CD14-positive monocyte (primary cell): ENCODE data around the gene IFIT5. TPM values are rescaled to one million over a fixed set of nuclear protein-coding genes. Genes with fewer than 3 reads are reported as not detected.

Experiments used
- DNase-seq, 3 donors: peaks; one replicate each; pipeline ENCODE4 v3.0.0-alpha.2; 2011 to 2022
- H2AFZ ChIP-seq: 2 replicates; pipeline ENCODE4 v1.6.0; 2012; ENCODE audit warnings: mild to moderate bottlenecking, low read depth, low read length, inconsistent platforms; ENCODE audit not compliant: insufficient read depth, poor library complexity, severe bottlenecking
- H3K27ac ChIP-seq, 2 donors: 1 replicate in 1 of 2; 2 replicates in 1 of 2; pipeline ENCODE4 v1.5.1; 2012 to 2013; ENCODE audit warnings: low read length in 2 of 2, control low read depth in 1 of 2, inconsistent platforms in 1 of 2, low read depth in 1 of 2, mild to moderate bottlenecking in 1 of 2
- H3K27me3 ChIP-seq, 2 donors: one replicate each; pipeline versions ENCODE4 v1.6.0 to v1.6.1; 2011 to 2013; ENCODE audit warnings: low read length in 2 of 2; ENCODE audit not compliant: control insufficient read depth in 2 of 2, insufficient read depth in 2 of 2
- H3K36me3 ChIP-seq, 2 donors: replicated peaks in 1 of 2; 1 replicate in 1 of 2; 2 replicates in 1 of 2; pipeline versions ENCODE4 v1.5.1 to v1.6.1; 2012 to 2013; ENCODE audit warnings: low read length in 2 of 2, control low read depth in 1 of 2, inconsistent platforms in 1 of 2, mild to moderate bottlenecking in 1 of 2; ENCODE audit not compliant: insufficient read depth in 2 of 2, control insufficient read depth in 1 of 2
- H3K4me1 ChIP-seq, 2 donors: 1 replicate in 1 of 2; 2 replicates in 1 of 2; pipeline versions ENCODE4 v1.5.1 to v1.6.1; 2012 to 2013; ENCODE audit warnings: low read length in 2 of 2, control low read depth in 1 of 2, inconsistent platforms in 1 of 2, mild to moderate bottlenecking in 1 of 2, moderate library complexity in 1 of 2; ENCODE audit not compliant: insufficient read depth in 2 of 2, control insufficient read depth in 1 of 2
- H3K4me2 ChIP-seq: replicated peaks from 2 replicates; pipeline ENCODE3; 2012; ENCODE audit warnings: low read length, moderate library complexity, mild to moderate bottlenecking; ENCODE audit not compliant: poor library complexity, severe bottlenecking; ENCODE audit errors: extremely low read depth
- H3K4me3 ChIP-seq, 3 experiments: fragments of 200-600 bp in 1 of 3; sonication (generic) in 1 of 3; replicated peaks in 1 of 3; 1 replicate in 2 of 3; 2 replicates in 1 of 3; pipeline ENCODE4 v1.5.1; 2011 to 2013; ENCODE audit warnings: low read length in 3 of 3, mild to moderate bottlenecking in 3 of 3, control low read depth in 2 of 3, low read depth in 2 of 3, inconsistent platforms in 1 of 3, moderate library complexity in 1 of 3
- H3K79me2 ChIP-seq: 2 replicates; pipeline ENCODE4 v1.6.0; 2012; ENCODE audit warnings: mild to moderate bottlenecking, control low read depth, inconsistent platforms, low read length, moderate library complexity; ENCODE audit not compliant: insufficient read depth
- H3K9ac ChIP-seq: 2 replicates; pipeline ENCODE4 v1.6.0; 2017; ENCODE audit warnings: low read length, mild to moderate bottlenecking; ENCODE audit not compliant: insufficient read depth, poor library complexity, severe bottlenecking
- H3K9me3 ChIP-seq, 2 donors: replicated peaks in 1 of 2; 1 replicate in 1 of 2; 2 replicates in 1 of 2; pipeline versions ENCODE4 v1.5.1 to v1.6.1; 2012 to 2013; ENCODE audit warnings: low read length in 2 of 2, control low read depth in 1 of 2; ENCODE audit not compliant: control insufficient read depth in 1 of 2, insufficient read depth in 1 of 2
- H4K20me1 ChIP-seq: 2 replicates; pipeline ENCODE4 v1.6.0; 2012; ENCODE audit warnings: mild to moderate bottlenecking, low read length, control low read depth, moderate library complexity; ENCODE audit not compliant: insufficient read depth
- H3K27ac Mint-ChIP-seq, 7 donors: one replicate each; pipeline ENCODE4 v1.8.0; 2020; ENCODE audit warnings: mild to moderate bottlenecking in 7 of 7, mixed read lengths in 7 of 7, moderate library complexity in 6 of 7, inconsistent platforms in 2 of 7
- H3K27me3 Mint-ChIP-seq, 3 donors: one replicate each; pipeline ENCODE4 v1.8.0; 2021 to 2022; ENCODE audit warnings: low read depth in 3 of 3, mild to moderate bottlenecking in 3 of 3, mixed read lengths in 3 of 3, moderate library complexity in 3 of 3, inconsistent platforms in 1 of 3
- H3K36me3 Mint-ChIP-seq, 2 donors: one replicate each; pipeline ENCODE4 v1.8.0; 2020; ENCODE audit warnings: mixed read lengths in 2 of 2, inconsistent platforms in 1 of 2, mild to moderate bottlenecking in 1 of 2
- H3K4me1 Mint-ChIP-seq: one replicate; pipeline ENCODE4 v1.8.0; 2020; ENCODE audit warnings: mild to moderate bottlenecking, mixed read lengths
- H3K4me3 Mint-ChIP-seq, 2 donors: one replicate each; pipeline ENCODE4 v1.8.0; 2020; ENCODE audit warnings: mild to moderate bottlenecking in 2 of 2, mixed read lengths in 2 of 2, moderate library complexity in 1 of 2
- H3K9me3 Mint-ChIP-seq, 7 donors: one replicate each; pipeline ENCODE4 v1.8.0; 2020 to 2022; ENCODE audit warnings: mixed read lengths in 7 of 7, mild to moderate bottlenecking in 6 of 7, moderate library complexity in 6 of 7, inconsistent platforms in 2 of 7
- WGBS: methylation state at CpG from one replicate; pipeline ENCODE4 v1.1.5; 2013; ENCODE audit warnings: missing lambda C conversion rate; ENCODE audit not compliant: insufficient coverage; 5-methylcytosine and 5-hydroxymethylcytosine counted together
- intact Hi-C, 2 donors: fragments of 100-400 bp; cut with micrococcal nuclease; formaldehyde crosslinking; loops; one replicate each; pipeline versions ENCODE4 v1.15.0 to v1.15.1; 2023
- polyA plus RNA-seq, 3 donors: library from polyadenylated mRNA; depleted of rRNA in 1 of 3; unstranded in 2 of 3; stranded (reverse) in 1 of 3; fragments of 300-500 nt in 2 of 3; fragments of >200 nt in 1 of 3; fragmentation: Illumina TruSeq in 2 of 3; gene quantifications; 1 replicate in 2 of 3; 2 replicates in 1 of 3; pipeline ENCODE4 v1.2.3, GENCODE V29; 2012 to 2021
- TF ChIP-seq, protein P1 (sequence below): fragments of 200-600 bp; IDR thresholded peaks from one replicate; pipeline ENCODE4 v1.8.0; 2022; ENCODE audit warnings: antibody characterized with exemption, mild to moderate bottlenecking

Gene IFIT5
- polyA plus RNA-seq, 3 donors, result 2.4 to 8.0 (median 5.8) TPM

- no peak overlapping the region for H3K4me2 ChIP-seq
- H4K20me1 ChIP-seq, result no peaks in the 10 kb centered on the region
- H3K27ac Mint-ChIP-seq, result no peak overlapping the region
- H2AFZ ChIP-seq, result no peak overlapping the region
- no peak overlapping the region for H3K4me3 ChIP-seq
- H3K9me3 Mint-ChIP-seq, result peaks cover 0 to 1% (median 0%) of the 10 kb centered on the region in 7 donors
- no peak overlapping the region for H3K9ac ChIP-seq
- no peaks in the 10 kb centered on the region for H3K27me3 ChIP-seq
- no peak overlapping the region for H3K4me3 Mint-ChIP-seq
- no peaks in the 10 kb centered on the region for H3K36me3 Mint-ChIP-seq
- TF ChIP-seq, protein P1, sequence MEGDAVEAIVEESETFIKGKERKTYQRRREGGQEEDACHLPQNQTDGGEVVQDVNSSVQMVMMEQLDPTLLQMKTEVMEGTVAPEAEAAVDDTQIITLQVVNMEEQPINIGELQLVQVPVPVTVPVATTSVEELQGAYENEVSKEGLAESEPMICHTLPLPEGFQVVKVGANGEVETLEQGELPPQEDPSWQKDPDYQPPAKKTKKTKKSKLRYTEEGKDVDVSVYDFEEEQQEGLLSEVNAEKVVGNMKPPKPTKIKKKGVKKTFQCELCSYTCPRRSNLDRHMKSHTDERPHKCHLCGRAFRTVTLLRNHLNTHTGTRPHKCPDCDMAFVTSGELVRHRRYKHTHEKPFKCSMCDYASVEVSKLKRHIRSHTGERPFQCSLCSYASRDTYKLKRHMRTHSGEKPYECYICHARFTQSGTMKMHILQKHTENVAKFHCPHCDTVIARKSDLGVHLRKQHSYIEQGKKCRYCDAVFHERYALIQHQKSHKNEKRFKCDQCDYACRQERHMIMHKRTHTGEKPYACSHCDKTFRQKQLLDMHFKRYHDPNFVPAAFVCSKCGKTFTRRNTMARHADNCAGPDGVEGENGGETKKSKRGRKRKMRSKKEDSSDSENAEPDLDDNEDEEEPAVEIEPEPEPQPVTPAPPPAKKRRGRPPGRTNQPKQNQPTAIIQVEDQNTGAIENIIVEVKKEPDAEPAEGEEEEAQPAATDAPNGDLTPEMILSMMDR, result no peak
- DNase-seq, result no peak
- peaks cover 12% of the 10 kb centered on the region for H3K4me1 Mint-ChIP-seq
- no CpG with 5 or more reads among the region's 1 CpG for WGBS
- peaks cover 0 to 7% (median 3%) of the 10 kb centered on the region in 3 donors for H3K27me3 Mint-ChIP-seq
- no peaks in the 10 kb centered on the region for H3K9me3 ChIP-seq
- intact Hi-C loops, result no loop called here
- H3K4me1 ChIP-seq, result peaks cover 5 to 8% of the 10 kb centered on the region in 2 donors
- H3K27ac ChIP-seq, result no peak overlapping the region
- no peaks in the 10 kb centered on the region for H3K79me2 ChIP-seq
- H3K36me3 ChIP-seq, result no peaks in the 10 kb centered on the region
Measured at GRCh38 chr10:89458784-89459183, 44.4 kb downstream of the IFIT5 start.

DNA sequence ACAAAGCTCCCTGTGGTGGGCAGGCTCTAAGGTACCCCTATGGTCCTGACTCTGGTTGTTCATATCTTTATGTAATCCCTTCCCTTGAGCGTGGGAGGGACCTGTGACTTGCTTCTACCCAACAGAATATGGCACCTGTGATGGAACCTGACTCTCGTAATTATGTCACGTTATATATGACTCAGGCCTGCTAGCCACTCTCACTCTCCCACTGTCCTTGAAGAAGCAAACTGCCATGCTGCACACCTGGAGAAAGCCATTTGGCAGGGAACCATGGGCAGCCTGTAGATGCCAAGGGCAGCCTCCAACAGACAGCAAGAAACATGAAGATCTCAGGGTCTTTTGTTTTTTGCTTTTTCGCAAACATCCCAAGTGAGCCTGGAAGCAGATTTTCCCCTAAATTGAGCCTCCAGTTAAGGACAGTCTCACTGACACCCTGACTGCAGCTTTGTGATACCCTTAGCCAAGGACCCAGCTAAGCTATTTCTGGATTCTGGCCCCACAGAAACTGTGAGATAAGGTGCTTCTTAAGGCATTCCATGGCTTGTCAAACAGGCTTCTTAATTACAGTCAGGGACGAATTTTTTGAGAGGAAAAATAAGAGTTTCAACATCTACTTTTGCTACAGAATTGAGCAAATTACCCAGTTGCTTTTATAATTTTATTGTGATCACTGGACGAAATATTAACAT is 49.6 kb downstream of the IFIT5 start:
- intact Hi-C loops, result no loop called here
- H2AFZ ChIP-seq, result no peak overlapping the region
- Mint-ChIP-seq H3K9me3 (no peaks in the 10 kb centered on the region), H3K4me1 (no peaks in the 10 kb centered on the region), H3K27ac (no peak overlapping the region), H3K36me3 (no peaks in the 10 kb centered on the region), H3K4me3 (no peak overlapping the region), H3K27me3 (peaks cover 3 to 5% (median 3%) of the 10 kb centered on the region in 3 donors)
- no peak overlapping the region for H3K4me3 ChIP-seq
- 91% methylated on average over 4 of the region's 6 CpGs for WGBS
- H4K20me1 ChIP-seq, result no peaks in the 10 kb centered on the region
- H3K9ac ChIP-seq, result no peak overlapping the region
- H3K79me2 ChIP-seq, result no peaks in the 10 kb centered on the region
- H3K4me1 ChIP-seq, result no peaks in the 10 kb centered on the region
- no peak for DNase-seq
- H3K9me3 ChIP-seq, result no peaks in the 10 kb centered on the region
- no peak overlapping the region for H3K4me2 ChIP-seq
- TF ChIP-seq, protein P1, result no peak
- no peaks in the 10 kb centered on the region for H3K27me3 ChIP-seq
- no peak overlapping the region for H3K27ac ChIP-seq
- H3K36me3 ChIP-seq, result no peaks in the 10 kb centered on the region
